Liver (tissue), 3 donors: ENCODE data around the gene CR1.

Source experiments
- ATF3 ChIP-seq: IDR thresholded peaks from 2 replicates; pipeline ENCODE4 v1.6.1; 2016; ENCODE audit warnings: antibody characterized with exemption
- CTCF ChIP-seq: fragments of 150-350 bp; IDR thresholded peaks from 2 replicates; pipeline ENCODE4 v1.5.1; 2017; ENCODE audit warnings: improper control_type of control experiment, low read depth, low read length; ENCODE audit not compliant: missing input control
- GABPA ChIP-seq, 2 donors: IDR thresholded peaks in 1 of 2; conservative IDR thresholded peaks in 1 of 2; 2 replicates each; pipeline ENCODE4 v1.6.1; 2016; ENCODE audit warnings: antibody characterized with exemption in 2 of 2, mild to moderate bottlenecking in 1 of 2, moderate library complexity in 1 of 2
- JUND ChIP-seq, 2 donors: IDR thresholded peaks; 2 replicates each; pipeline ENCODE4 v1.6.1; 2016; ENCODE audit warnings: antibody characterized with exemption in 2 of 2
- MAX ChIP-seq: IDR thresholded peaks from 2 replicates; pipeline ENCODE4 v1.6.1; 2016; ENCODE audit warnings: antibody characterized with exemption
- RAD21 ChIP-seq, 2 donors: IDR thresholded peaks; 2 replicates each; pipeline ENCODE4 v1.6.1; 2016; ENCODE audit warnings: antibody characterized with exemption in 2 of 2, mild to moderate bottlenecking in 2 of 2
- REST ChIP-seq: IDR thresholded peaks from 2 replicates; pipeline ENCODE4 v1.6.1; 2016; ENCODE audit warnings: antibody characterized with exemption, mild to moderate bottlenecking
- RXRA ChIP-seq, 2 donors: IDR thresholded peaks; 2 replicates each; pipeline ENCODE4 v1.6.1; 2017 to 2018; ENCODE audit warnings: antibody characterized with exemption in 2 of 2, mild to moderate bottlenecking in 1 of 2
- donor health status: healthy.
- donor health status: healthy.

- no peak for TF ChIP-seq ATF3
- TF ChIP-seq CTCF: no peak
- TF ChIP-seq RAD21 (IDR thresholded peaks at IDR 0.05): no peak
- no peak for TF ChIP-seq GABPA (IDR thresholded peaks at IDR 0.05 in 1 of 2, conservative IDR thresholded peaks at IDR 0.05 in 1 of 2)
- TF ChIP-seq JUND (IDR thresholded peaks at IDR 0.05): no peak
- TF ChIP-seq MAX: no peak
- no peak for TF ChIP-seq RXRA (IDR thresholded peaks at IDR 0.05)
- no peak for TF ChIP-seq REST
These were observed 131.0 kb downstream of the CR1 start for GRCh38 chr1:207626972-207627337.
